Adipocyte (in vitro differentiated cells): ENCODE data around the gene PLET1.
A peak's percentile ranks its signal among the peaks of the same experiment; 100 is the strongest.

Experiments used
- DNase-seq: peaks from one replicate; pipeline ENCODE4 v3.0.0-alpha.2; 2015; ENCODE audit warnings: low read depth
- H3K27me3 ChIP-seq: replicated peaks from 2 replicates; pipeline ENCODE4 v1.7.0; 2013; ENCODE audit warnings: mild to moderate bottlenecking, low read length, moderate library complexity; ENCODE audit not compliant: control insufficient read depth, insufficient read depth
- H3K36me3 ChIP-seq: 2 replicates; pipeline ENCODE4 v1.7.0; 2013; ENCODE audit warnings: low read length, mild to moderate bottlenecking, moderate library complexity; ENCODE audit not compliant: control insufficient read depth, insufficient read depth, severe bottlenecking
- H3K4me1 ChIP-seq: 2 replicates; pipeline ENCODE4 v1.7.0; 2013; ENCODE audit warnings: mild to moderate bottlenecking, low read length, moderate library complexity; ENCODE audit not compliant: control insufficient read depth, insufficient read depth
- H3K4me3 ChIP-seq: 2 replicates; pipeline ENCODE4 v1.7.0; 2013; ENCODE audit warnings: mild to moderate bottlenecking, low read length, moderate library complexity
- H3K9ac ChIP-seq: 2 replicates; pipeline ENCODE4 v1.7.0; 2013; ENCODE audit warnings: mild to moderate bottlenecking, low read length, moderate library complexity
- H3K9me3 ChIP-seq: 2 replicates; pipeline ENCODE4 v1.7.0; 2013; ENCODE audit warnings: mild to moderate bottlenecking, low read length, moderate library complexity; ENCODE audit not compliant: control insufficient read depth

The PLET1 gene

DNA sequence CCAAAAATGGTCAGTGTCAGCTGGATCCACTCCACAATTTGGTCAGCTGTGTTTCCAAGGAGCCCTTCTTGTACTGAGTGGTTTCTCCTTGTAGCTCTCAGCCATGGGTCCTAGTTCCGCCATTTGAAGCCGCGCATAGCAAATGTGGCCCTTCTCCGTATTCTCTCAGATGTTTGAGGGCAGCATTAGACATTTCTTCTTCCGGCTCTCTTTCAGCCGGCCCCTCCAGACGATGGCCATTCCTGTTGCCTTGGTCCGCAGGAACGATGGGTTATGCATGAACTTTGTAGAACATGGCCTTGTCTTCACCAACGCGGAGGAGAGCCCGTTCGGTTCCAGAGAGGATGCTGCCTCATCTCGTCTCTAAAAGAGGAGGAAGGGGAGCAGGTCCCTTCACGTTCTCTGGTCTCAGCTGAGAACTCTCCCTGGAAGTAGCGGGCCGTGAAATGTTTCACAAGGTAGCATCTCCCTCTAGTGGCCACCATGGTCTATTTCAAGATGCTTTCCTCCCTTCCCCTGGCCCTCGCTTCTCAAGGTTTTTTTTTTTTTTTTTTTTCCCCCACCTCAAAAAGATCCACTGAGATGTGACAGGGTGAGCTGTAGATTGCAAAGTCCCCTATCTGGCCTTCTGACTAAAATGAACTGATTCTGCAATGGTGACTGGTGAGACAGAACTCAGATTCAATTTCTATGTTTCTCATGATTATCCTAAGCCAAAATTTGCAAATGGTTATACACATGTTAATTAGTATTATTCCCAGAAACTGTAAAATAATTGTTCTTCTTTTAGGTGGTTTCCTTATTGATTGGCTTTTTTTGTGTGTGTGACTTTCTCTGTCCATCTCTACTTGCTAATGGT is 19.8 kb upstream of the PLET1 start:
- peaks cover 4% of the 10 kb centered on the region for H3K4me1 ChIP-seq
- no peaks in the 10 kb centered on the region for H3K36me3 ChIP-seq
- H3K9me3 ChIP-seq = no peaks in the 10 kb centered on the region
- peak overlapping the region; percentile 55 for H3K9ac ChIP-seq
- H3K27me3 ChIP-seq = no peaks in the 10 kb centered on the region
- peak overlapping the region; percentile 83 for H3K4me3 ChIP-seq
- DNase-seq = peak; percentile 97

DNA sequence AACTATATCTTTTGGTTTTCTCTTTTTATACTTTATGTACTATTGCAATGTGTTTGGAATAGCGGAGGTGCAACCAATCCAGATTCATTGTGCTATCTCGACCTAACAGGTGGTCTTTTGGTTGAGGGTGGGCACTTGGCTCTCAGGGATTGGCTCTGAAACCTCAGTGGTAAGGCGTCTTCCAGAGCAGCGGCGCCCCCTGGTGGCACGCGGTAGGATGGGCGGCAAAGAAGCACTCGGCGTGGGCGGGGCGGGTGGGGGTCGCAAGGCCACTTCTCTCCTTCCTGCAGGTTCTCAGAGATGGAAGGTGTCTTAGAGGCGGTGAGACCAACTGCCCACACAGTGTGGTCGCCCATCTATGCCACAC is 19.2 kb upstream of the PLET1 start:
- Histone ChIP-seq H3K9ac (peak overlapping the region; percentile 55), H3K9me3 (no peaks in the 10 kb centered on the region), H3K27me3 (no peaks in the 10 kb centered on the region), H3K4me3 (peak overlapping the region; percentile 83), H3K4me1 (peaks cover 4% of the 10 kb centered on the region), H3K36me3 (no peaks in the 10 kb centered on the region)
- DNase-seq = peak; percentile 84

DNA sequence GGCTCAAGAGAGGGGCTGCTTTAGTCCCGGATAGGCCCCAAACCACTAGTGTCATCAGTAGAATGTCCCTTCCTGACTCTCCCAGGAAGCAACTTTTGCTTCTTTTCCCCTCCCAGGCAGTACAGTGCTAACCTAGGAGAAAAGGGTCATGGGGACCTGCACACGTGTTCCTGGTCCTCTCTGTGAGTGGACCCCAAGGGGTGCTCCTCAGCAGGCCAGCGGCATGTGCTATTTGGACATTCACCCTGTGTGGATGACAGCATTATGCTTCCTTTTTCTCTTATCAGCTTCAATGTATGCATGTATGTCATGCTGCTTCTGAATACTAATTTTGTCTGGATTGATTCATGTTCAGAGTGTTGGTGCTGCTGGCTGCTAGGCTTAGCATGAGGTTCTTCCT is 18.1 kb upstream of the PLET1 start:
- Histone ChIP-seq H3K9ac (no peak overlapping the region), H3K27me3 (no peaks in the 10 kb centered on the region), H3K9me3 (no peaks in the 10 kb centered on the region), H3K36me3 (no peaks in the 10 kb centered on the region), H3K4me3 (no peak overlapping the region), H3K4me1 (peaks cover 4% of the 10 kb centered on the region)
- DNase-seq = no peak

DNA sequence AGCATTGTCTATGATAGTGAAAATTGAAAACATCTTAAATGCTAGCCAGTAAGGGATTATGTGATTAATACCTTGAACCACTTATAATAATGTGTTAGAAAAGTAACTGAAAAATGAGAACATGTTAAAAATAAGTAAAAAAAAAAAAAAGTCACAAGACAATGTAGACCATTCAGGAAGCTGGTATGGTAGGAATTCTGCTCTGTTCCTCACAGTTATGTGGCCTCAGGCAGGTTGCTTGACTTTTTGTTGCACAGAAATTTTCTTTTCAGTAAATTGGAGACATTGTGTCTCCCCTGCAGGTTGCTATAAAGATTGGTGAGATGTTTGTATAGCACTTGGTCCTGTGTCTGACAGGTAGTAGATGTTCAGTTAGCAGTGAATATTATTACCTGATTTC is 17.3 kb upstream of the PLET1 start:
- no peaks in the 10 kb centered on the region for H3K36me3 ChIP-seq
- peaks cover 4% of the 10 kb centered on the region for H3K4me1 ChIP-seq
- H3K9ac ChIP-seq = no peak overlapping the region
- H3K4me3 ChIP-seq = no peak overlapping the region
- H3K9me3 ChIP-seq = no peaks in the 10 kb centered on the region
- H3K27me3 ChIP-seq = no peaks in the 10 kb centered on the region
- DNase-seq = peak; percentile 64

DNA sequence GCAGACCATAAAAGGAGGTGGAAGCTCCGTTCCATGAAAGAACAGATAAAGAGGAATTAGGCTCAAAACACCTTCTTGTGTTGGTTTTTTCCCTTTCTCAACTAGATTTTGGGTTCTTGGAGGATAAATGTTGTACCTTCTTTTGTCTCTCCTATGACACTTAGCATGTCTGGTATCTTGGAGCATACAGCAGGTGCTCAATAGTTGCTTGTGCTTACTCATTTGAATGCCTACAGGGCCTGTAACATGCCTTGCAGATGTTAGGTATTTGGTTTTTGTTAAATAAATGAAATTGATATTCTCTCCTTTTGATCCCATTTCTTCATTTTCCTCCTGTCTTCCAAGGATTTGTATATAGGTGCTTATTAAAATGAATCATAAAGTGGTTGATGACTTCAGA is 16.4 kb upstream of the PLET1 start:
- Histone ChIP-seq H3K27me3 (no peaks in the 10 kb centered on the region), H3K9ac (no peak overlapping the region), H3K9me3 (no peaks in the 10 kb centered on the region), H3K36me3 (no peaks in the 10 kb centered on the region), H3K4me1 (peaks cover 4% of the 10 kb centered on the region), H3K4me3 (no peak overlapping the region)
- DNase-seq = no peak

DNA sequence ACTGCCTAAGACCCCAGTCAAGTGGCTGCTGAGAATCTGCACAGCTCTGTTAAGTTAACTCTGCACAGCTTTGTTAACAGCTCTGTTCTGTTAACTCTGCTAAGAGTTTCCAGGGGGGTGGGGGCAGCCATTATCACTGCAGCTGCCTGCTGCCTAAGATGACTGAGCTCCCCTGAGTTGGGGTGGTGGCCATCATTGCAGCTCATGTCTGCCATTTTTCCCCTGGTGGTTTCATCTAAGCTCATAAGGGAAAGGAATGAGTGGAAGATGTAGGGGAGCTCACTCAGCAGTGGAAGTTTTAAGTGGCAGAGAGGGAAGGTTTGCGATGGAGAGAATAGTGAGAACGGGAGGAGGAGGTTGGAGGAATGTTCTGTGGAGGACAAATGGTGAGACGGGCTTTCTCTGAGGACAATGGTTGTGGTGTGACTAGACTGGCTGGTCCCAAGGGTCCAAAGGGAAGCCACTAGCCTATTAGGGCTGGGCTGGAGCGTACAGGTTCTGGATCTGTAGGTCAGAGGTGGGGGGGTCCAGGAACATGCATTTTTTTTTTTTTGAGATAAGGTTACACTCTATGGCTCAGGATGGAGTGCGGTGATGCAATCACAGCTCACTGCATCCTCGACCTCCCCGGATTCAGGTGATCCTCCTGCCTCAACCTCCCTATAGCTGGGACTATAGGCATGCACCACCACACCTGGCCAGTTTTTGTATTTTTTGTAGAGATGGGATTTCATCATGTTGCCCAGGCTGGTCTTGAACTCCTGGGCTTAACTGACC is 13.5 kb upstream of the PLET1 start:
- H3K4me3 ChIP-seq = no peak overlapping the region
- H3K27me3 ChIP-seq = no peaks in the 10 kb centered on the region
- no peaks in the 10 kb centered on the region for H3K4me1 ChIP-seq
- H3K9ac ChIP-seq = no peak overlapping the region
- DNase-seq = no peak
- no peaks in the 10 kb centered on the region for H3K36me3 ChIP-seq
- no peaks in the 10 kb centered on the region for H3K9me3 ChIP-seq

DNA sequence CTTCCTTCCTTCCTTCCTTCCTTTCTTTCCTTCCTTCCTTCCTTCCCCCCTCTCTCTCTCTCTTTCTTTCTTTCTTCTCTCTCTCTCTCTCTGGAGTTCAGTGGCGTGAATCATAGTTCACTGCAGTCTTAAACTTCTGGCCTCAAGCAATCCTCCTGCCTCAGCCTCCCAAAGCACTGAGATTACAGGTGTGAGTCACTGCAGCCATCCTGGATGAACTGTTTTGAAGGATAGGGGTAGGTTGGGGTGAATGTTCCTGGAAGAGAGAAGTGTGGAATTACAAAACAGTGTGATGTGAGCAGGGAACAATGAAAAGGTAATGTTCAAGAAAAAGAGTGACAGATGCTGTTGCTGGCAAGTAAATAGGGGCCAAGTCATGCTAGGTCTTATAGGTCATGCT is 12.4 kb upstream of the PLET1 start:
- Histone ChIP-seq H3K27me3 (no peaks in the 10 kb centered on the region), H3K9ac (no peak overlapping the region)

DNA sequence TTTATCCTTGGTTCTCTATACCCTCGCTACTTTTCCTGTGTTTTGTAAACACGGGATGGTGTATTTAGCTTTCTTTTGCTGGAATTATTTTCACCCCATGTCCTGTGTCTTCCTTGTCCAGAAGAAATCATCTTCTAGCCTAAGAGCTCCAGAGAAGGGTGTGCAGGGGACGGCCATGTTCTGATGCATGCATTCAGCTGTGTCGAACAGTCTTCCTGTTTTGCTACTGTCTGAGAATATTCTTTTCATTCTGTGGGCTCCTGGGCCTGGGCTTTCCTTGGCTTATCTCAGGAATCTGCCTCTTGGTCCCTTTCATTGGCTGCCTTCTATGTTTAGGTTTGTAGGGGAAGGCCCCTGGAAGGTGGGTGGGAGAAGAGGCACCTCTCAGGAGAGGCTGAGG is 10.6 kb upstream of the PLET1 start:
- no peaks in the 10 kb centered on the region for H3K27me3 ChIP-seq
- H3K9me3 ChIP-seq = no peaks in the 10 kb centered on the region
- no peak overlapping the region for H3K9ac ChIP-seq
- DNase-seq = no peak
- H3K36me3 ChIP-seq = no peaks in the 10 kb centered on the region
- H3K4me3 ChIP-seq = no peak overlapping the region
- peaks cover 5% of the 10 kb centered on the region for H3K4me1 ChIP-seq

More for the DNA sequence above, 12.4 kb upstream of the PLET1 start:
- no peak for DNase-seq
- Histone ChIP-seq H3K4me1 (no peaks in the 10 kb centered on the region), H3K9me3 (no peaks in the 10 kb centered on the region), H3K4me3 (no peak overlapping the region), H3K36me3 (no peaks in the 10 kb centered on the region)

DNA sequence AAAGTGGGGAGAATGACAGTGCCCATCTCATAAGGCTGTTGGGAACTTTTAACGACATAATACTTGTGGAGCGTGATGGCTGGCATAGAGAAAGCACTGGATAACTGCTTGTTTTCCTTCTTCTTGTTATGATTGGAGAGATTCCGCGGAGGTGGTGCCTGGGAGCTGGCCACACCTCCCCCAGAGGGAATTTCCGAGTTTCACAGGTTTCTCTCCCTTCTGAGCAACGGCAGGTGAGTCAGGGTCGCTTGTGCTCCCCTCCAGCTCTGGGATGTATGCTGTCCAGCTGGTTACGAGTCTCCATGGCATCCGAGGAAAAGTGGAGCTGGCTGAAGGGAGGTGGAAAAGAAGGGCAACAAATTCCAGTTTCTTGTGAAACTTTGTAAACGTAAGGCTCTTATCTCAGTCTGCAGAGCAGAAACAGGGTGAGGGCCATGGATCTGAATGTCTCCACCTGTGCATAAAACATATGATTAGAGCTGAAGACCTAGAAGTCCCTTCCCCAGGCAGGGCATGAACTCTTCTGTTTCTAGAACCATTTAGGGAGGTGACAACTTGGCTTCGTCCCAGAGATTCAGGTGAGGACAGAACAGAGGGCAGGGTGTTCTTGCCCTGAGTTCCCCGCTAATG is 10.0 kb upstream of the PLET1 start:
- Histone ChIP-seq H3K4me3 (no peak overlapping the region), H3K4me1 (peaks cover 5% of the 10 kb centered on the region), H3K27me3 (no peaks in the 10 kb centered on the region), H3K9me3 (no peaks in the 10 kb centered on the region), H3K9ac (no peak overlapping the region), H3K36me3 (no peaks in the 10 kb centered on the region)
- DNase-seq = no peak

DNA sequence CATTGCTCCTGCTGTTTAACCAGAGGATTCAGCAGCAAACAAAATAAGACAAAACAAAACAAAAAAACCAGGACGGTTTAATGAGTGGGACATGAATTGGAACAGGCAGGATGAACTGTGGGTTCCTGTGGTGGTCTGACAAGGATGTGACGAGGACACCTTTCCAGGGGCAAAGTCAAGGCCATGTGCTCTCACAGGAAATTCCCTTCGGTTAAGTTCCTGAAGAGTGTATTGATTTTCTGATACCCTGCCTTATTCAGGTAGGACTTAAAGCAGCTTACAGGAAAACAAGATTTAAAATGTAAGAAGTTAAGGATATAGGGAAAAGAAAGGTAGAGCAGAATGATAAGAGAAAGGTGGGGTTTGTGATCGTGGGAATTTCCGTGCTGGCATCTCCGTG is 8.5 kb upstream of the PLET1 start:
- Histone ChIP-seq H3K4me3 (no peak overlapping the region), H3K27me3 (no peaks in the 10 kb centered on the region), H3K4me1 (peaks cover 5% of the 10 kb centered on the region), H3K36me3 (no peaks in the 10 kb centered on the region), H3K9ac (no peak overlapping the region), H3K9me3 (no peaks in the 10 kb centered on the region)
- no peak for DNase-seq

DNA sequence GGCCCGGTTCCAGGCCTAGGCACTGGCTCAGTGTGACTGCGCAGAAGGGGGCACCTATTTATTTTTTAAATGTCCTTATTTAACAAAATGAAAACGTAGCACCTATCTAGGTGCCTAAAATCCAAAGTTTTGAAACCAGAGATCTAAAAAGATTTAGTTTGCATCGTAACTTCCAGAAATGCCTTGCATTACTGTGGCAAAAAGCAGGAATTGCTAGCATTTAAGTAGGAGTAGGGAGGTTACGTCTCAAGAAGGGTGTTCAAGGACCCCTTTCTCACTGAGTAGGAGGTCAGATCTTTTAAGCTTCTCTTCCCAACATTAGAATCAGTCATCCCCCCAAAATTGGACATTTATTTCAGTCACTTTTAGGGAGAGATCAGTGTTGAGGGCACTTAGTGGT is 7.7 kb upstream of the PLET1 start:
- H3K9ac ChIP-seq = no peak overlapping the region
- H3K27me3 ChIP-seq = no peaks in the 10 kb centered on the region
- peaks cover 5% of the 10 kb centered on the region for H3K4me1 ChIP-seq
- DNase-seq = no peak
- H3K9me3 ChIP-seq = no peaks in the 10 kb centered on the region
- no peaks in the 10 kb centered on the region for H3K36me3 ChIP-seq
- H3K4me3 ChIP-seq = no peak overlapping the region
